Epithelial cell of proximal tubule (primary cell): ENCODE results near the gene PPARGC1A. TPM values are rescaled to one million over a fixed set of nuclear protein-coding genes. Genes with fewer than 3 reads are reported as not detected.

ENCODE experiments used
- DNase-seq: peaks from one replicate; pipeline ENCODE4 v3.0.0-alpha.2; 2011; ENCODE audit warnings: low read depth
- H3K4me3 ChIP-seq: 2 replicates; pipeline ENCODE4 v1.5.1; 2011; ENCODE audit warnings: low read depth, mild to moderate bottlenecking, low read length
- CTCF ChIP-seq: conservative IDR thresholded peaks from 2 replicates; pipeline ENCODE4 v1.5.1; 2012; ENCODE audit warnings: low read depth, mild to moderate bottlenecking, low read length
- total RNA-seq: library from RNA; depleted of rRNA; stranded (reverse); fragments of >200 nt; gene quantifications from 2 replicates; pipeline ENCODE4 v1.2.3, GENCODE V29; 2015

The PPARGC1A gene
- total RNA-seq, 1 donor from 2014 or later = 1.4 TPM

- peak overlapping the region; percentile 38 for H3K4me3 ChIP-seq
- peak; percentile 20 for TF ChIP-seq CTCF
- DNase-seq = no peak
Observed at GRCh38 chr4:23876418-23877089, 13.3 kb downstream of the PPARGC1A start.

- H3K4me3 ChIP-seq = no peak overlapping the region
- no peak for TF ChIP-seq CTCF
Observed at GRCh38 chr4:23875317-23875716, 14.5 kb downstream of the PPARGC1A start.

GRCh38 chr4:23874536-23874901 lies 15.3 kb downstream of the PPARGC1A start:
- no peak for TF ChIP-seq CTCF

More at GRCh38 chr4:23875317-23875716, 14.5 kb downstream of the PPARGC1A start:
- no peak for DNase-seq

GRCh38 chr4:23873717-23874535 lies 15.9 kb downstream of the PPARGC1A start:
- no peak for DNase-seq
- H3K4me3 ChIP-seq = no peak overlapping the region
- no peak for TF ChIP-seq CTCF

More at GRCh38 chr4:23874536-23874901, 15.3 kb downstream of the PPARGC1A start:
- H3K4me3 ChIP-seq = no peak overlapping the region
- DNase-seq = no peak

GRCh38 chr4:23871426-23871825 lies 18.4 kb downstream of the PPARGC1A start:
- no peak overlapping the region for H3K4me3 ChIP-seq
- no peak for TF ChIP-seq CTCF
- DNase-seq = no peak

- no peak for DNase-seq
- no peak overlapping the region for H3K4me3 ChIP-seq
Observed at GRCh38 chr4:23866450-23867075, 23.3 kb downstream of the PPARGC1A start.

More at GRCh38 chr4:23866450-23867075, 23.3 kb downstream of the PPARGC1A start:
- no peak for TF ChIP-seq CTCF
